Stimulated activated naive CD4-positive, alpha-beta T cell treated with Interleukin-2 at 50 U/mL for 16 hours (primary cell): Measurements from ENCODE around the gene MDGA2.
"Not testable (repeated sequence)": the region's sequence is repeated elsewhere in the genome, so short reads cannot be mapped to it uniquely, and the experiment has no call there.

Experiments used
- DNase-seq: peaks from one replicate; lab custom pipeline; 2025; lab: John Stamatoyannopoulos, UW

Gene MDGA2

DNA sequence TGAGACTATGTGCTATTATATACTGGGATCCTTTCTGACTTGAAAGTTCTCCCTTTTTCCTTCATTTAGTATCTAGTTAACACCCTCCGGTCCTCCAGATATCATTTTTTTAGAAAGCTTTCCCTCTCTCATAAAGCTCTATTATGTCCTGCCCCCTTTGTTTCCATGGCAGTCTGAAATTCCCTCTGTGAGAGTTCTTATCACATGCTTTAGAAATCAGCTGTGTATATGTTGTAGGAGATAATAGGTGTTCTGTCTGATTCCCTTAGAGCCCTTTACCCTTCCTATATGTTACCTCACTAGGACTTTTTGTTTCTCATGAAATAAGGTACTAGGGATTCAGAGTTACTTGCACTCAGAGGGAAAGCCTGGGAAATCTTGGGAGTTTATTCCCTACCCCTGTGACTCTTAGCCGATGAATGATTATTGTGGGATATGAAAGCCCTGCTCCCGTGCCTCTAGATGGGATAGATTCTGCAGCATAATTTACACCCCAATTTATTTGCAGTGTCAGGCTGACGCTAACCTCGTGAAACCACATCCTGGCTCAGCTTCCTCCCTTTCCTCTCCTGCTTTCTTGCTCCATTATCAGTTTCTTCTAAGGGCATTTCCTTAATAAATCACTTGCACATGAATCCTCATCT is 448.4 kb downstream of the MDGA2 start:
- no peak for DNase-seq

DNA sequence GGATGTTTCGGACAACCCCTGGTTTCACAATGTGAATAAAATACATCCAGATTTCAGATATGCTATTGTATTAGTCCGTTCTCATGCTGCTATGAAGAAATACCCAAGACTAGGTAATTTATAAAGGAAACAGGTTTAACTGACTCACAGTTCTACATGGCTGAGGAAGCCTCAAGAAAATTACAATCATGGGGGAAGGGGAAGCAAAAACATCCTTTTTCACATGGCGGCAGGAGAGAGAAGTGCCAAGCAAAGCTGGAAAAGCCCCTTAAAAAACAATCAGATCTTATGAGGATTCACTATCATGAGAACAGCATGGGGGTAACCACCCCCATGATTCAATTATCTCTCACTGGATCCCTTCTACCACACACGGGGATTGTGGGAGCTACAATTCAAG is 451.7 kb downstream of the MDGA2 start:
- DNase-seq = no peak

DNA sequence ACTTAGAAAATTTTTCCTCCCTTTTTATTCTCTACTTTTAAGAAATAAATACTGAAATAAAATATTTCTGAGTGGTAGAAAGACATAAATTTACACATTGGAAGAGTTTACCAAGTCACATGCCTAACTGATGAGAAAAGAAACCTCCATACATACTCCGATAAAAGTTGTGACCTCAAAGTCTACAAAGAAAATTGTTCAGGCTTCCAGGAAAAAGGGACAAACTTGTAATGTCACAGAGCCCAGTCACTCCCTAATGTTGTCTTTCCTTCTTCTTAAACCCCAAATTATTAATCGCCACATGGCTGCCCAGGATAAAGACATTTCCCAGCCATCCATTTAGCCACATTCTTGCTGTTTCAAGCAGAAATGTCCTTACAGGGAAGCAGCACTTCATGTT is 455.3 kb downstream of the MDGA2 start:
- DNase-seq = no peak

DNA sequence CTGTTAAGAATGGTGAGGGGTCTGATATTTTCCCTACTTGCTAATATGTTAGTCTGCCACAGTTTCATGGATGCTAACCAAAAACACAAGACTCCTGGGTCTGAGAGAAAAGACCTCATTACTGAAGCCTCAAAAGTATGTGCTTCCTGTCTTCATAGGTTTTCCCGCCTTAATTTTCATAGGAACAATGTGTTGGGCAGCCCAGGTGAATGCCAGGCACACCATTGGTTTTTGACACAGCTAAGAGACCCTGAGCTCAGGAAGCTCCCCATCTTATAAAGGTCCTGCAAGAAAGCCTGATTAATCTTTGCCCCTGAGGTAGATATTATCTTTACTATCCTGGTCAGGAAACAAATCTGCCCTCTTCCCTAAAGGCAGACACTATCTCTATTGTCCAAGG is 464.1 kb downstream of the MDGA2 start:
- no peak for DNase-seq

DNA sequence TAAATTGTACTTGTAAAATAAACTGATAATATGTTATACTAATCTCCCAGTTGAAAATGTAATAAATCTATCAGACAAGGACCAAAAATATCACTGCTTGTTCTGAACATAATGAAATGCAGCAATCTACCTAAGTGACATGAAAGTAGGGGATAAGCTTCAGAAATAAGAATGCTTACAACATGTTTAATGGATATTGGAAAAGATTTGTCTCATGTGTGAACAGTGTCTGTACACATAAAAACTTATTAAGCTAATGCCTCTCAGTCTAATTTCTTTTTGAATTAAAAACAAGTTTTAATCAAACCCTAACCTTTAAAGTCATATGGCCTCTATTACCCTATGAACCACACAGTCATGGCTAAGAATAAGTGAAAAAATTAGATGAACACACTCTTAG is 465.3 kb downstream of the MDGA2 start:
- DNase-seq = no peak

DNA sequence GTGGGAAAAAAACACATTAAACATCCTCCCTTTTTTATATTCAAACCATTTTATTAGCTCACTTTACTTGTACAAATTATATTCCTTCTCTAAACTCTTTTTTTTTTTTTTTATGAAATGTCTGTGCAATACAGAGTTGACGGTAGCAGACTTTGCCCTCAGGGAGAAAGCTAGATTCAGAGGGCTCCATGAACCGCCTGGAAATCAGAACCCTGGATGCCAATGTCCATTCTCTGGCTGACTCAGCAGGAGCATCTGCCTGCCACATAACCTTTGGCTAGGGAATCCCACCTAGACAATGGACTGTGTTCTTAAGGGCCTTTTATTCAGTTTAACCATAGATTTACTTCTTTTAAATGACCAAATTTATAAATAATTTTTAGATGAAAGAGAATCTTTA is 467.0 kb downstream of the MDGA2 start:
- no peak for DNase-seq

DNA sequence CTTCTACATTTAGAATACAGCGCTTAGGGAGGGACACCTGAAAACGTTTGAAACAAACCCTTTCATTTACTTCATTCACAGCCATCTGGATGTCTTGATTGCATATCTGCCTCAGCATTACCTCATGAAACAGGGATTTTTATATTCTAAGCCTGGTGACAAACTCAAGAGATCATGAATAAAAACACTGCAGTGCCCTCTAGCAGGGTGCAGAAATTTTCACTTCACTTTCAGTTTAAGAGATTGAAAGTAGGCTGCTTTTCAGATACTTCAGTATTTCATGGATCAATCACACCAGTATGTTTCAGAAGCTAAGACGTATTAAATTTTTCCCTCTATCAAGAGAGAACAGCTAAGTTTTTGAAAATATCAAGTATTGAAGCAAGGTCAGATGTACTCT is 467.8 kb downstream of the MDGA2 start:
- no peak for DNase-seq

DNA sequence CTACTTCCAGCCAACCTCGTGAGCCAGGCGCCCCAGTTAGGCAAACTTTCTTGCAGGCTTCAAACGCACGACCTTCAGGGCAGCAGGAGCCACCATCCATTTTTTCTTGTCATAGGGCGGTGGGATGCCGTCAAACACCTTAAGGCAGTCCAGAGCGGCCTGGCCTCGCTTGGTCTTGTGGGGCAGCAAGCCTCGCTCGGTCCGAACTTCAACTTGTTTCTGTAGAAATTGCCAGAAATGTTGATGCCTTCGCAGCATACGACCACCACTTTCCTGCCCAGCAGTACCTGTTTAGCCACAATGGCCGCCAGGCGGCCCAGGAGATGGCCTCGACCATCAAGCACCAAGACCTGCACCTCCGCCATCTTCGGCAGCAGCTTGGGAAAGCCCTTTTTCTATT is 474.7 kb downstream of the MDGA2 start:
- no peak for DNase-seq

DNA sequence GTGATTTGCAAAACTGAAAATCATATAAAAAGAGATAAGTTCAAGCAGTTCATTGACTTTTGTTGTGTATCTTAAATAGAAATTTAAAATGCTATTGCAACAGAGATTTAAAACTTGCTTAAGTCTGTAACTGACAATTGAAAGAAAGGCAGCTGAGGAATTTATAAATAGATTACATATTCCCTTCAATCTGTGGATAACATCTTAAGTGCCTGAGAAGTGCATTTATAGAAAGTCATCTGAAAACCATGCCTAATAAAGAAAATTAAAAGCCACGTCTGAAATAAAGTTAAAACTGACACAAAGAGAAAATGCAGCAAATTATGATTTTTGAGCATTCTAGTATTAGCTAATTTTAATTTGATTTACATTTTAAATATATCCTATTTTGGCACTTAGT is 479.8 kb downstream of the MDGA2 start:
- DNase-seq = no peak

DNA sequence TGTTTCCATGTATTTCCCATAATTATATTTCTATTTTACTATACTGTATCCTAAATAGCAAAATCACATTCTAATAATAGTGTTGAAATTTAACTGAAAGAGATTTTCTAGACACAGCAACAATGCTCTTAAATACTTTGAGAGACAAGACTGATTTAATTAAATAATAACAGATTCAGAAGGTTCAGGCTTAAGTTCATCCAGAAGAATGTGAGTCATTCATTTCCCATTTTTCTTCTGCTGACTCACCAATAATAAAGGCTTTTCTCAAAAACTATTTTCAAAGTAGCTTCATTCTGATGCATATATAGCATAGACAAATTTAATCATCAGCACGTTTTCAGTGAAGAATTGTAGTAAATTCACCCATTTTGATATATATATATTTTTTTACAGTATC is 481.4 kb downstream of the MDGA2 start:
- DNase-seq = no peak

DNA sequence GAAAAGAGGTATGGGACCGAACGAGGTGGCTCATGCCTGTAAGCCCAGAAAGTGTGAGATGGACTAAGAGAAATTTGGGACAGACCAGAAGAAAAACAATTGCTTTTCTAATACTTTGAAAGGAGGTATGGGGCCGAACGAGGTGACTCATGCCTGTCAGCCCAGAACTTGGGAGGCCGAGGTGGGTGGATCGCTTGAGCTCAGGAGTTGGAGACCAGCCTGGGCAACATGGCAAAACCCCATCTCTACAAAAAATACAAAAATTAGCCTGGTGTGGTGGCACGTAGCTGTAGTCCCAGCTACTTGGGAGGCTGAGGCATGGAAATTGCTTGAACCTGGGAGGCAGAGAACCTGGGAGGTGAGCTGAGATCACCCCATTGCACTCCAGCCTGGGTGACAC is 483.2 kb downstream of the MDGA2 start:
- DNase-seq = not testable (repeated sequence)

DNA sequence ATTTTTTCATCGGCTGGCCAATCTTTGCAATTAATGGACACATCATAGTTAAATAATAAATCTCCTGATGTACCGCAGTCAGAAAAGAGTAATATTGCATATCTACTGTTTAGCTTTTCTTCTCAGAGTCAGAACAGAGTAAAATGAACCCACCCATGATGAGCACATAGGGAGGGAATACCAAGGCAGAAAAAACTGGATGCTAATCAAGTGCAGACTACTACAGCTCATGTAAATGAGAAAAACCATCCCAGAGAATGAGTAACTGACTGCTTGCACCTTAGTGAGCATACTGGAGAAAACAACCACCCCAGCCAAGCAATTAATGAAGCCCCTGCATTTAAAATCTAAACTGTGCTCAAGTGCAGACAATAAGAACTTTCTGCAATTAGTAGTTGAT is 483.7 kb downstream of the MDGA2 start:
- DNase-seq = no peak

DNA sequence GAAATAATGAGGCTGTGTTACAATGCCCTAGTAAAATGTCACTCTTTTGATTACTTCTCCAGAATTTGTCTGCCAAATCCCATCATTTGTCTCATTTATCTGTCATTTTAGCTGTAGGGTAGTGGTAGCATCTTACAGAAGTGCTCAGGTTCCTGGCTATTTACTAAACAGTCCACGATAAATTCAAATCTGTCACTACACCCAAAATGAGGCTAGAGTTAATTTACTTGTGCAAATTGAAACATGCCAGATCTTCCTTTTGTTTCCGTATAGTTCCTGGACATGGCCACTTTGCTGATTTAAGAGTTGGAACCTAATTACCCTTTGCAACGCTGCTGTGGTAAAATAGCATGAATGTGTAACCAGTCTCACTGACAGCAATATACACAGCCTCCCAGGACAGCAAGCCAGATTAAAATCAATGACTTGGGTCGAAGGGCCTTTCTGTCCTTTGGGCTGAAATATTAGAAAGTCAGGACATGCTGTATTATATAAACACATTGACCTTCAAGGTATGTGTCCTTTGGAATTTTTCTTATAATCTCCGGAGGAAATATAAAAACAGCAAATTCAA is 485.4 kb downstream of the MDGA2 start:
- no peak for DNase-seq

DNA sequence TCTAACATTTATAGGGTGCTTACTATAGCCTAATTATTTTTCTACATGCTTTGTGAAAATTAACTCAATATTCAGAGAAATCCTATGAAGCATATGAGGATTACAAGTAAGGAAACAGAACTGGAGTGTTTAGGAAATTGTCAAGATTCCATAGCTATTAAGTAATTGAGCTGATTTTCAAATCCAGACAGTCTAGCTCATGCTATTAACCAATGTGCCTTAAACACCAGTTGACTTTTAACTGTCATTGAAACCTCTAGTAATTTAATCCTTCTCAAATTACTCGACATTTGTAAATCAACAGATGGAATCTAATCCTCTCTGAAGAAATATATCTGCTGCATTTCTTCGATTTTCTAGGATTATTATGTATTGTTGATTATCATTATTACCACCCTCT is 488.9 kb downstream of the MDGA2 start:
- no peak for DNase-seq

DNA sequence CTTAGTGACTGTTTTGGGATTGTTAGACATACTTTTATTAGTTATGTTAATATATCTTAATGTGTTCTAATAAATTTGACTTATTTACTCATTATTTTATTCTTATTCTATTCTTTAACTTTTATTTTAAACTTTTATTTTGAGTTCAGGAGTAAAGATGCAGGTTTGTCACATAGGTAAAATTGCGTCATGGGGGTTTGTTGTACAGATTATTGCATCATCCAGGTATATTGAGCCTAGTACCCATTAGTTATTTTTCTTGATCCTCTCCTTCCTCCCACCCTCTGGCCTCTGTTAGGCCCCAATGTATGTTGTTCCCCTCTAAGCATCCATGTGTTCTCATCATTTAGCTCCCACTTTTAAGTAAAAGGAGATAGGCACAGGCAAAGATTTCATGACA is 495.5 kb downstream of the MDGA2 start:
- no peak for DNase-seq

DNA sequence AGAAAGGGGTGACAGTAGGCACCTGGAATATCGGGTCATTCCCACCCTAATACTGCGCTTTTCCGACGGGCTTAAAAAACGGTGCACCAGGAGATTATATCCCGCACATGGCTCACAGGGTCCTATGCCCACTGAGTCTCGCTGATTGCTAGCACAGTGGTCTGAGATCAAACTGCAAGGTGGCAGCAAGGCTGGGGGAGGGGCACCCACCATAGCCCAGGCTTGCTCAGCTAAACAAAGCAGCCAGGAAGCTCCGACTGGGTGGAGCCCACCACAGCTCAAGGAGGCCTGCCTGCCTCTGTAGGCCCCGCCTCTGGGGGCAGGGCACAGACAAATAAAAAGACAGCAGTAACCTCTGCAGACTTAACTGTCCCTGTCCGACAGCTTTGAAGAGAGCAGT is 503.5 kb downstream of the MDGA2 start:
- not testable (repeated sequence) for DNase-seq

DNA sequence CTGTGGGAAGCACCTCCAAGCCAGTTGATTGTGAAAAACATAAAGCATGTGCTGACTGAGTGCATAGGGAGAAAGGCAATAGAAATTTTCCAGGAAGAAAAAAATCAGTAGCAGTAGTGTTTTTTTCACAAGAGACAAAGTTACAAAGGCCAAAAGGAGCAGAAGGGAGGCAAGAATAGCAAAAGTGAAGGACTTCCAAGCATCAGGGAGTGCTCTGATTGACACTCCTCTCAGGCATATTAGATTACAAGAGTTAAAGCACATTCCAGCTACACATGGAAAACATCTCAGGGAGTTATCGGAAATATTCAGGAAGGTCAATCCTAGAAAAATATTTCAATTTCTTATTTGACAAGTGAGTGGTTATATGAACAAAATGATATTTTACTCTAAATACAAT is 508.0 kb downstream of the MDGA2 start:
- DNase-seq = no peak

DNA sequence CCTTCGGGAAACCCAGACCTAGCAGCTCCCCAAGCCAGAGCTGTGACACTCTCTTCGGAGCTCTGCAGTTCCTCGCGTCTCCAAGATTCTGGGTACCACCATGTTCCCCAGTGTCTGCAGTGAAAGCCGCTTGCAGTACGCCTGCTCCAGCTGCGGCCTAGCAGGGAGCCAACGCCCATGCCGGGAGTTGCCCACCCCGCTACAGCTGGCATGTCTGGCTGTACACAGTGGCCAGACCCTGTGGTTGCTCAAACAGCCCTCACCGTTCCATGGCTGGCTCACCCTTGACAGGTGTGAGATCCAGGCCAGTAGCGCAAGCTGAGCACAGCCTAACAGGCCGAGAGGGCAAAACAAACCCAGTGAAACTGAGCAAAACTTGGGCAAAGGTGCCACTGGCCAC is 520.0 kb downstream of the MDGA2 start:
- no peak for DNase-seq

DNA sequence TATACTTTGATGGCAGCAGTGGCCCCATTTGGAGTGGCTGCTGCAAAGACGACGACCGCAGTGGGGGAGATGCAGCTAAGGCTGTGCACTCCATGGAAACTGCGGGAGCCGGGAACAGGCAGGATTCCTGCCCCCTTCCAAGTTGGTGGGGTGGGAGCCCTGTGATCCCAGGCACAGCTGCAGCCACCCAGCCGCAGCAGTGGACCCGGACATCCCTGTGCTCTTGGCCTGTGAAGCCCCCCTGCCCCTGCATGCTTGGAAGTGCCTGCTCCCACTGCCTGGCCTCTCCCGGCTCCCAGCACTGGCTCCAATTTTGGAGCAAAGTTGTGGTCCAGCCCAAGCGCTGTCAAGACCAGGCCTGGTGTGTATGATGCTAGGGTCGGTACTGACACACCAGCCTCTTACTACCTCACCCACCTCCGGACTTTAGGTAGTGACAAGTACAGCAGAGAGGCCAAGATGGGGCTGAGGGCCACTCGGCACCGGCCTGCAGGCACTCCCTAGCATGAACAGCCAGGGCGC is 521.1 kb downstream of the MDGA2 start:
- no peak for DNase-seq

DNA sequence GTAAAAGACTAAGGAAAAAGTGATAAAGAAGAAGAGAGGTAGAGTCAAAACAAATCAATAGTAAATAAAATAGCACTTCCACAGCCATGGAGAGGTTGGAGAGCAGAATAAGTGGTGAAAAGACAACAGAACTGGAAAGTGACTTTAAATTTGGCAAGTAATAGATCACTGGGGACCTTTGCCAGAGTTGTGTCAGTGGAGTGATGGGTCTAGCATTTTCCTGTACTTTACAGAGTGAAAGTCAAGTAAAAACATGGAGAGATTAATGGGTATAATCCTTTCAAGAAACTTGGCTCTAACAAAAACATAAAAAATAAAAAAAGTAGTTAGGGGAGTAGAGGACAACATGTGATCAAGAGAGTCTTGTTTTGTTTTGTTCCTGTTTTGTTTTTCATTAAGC is 521.7 kb downstream of the MDGA2 start:
- no peak for DNase-seq

DNA sequence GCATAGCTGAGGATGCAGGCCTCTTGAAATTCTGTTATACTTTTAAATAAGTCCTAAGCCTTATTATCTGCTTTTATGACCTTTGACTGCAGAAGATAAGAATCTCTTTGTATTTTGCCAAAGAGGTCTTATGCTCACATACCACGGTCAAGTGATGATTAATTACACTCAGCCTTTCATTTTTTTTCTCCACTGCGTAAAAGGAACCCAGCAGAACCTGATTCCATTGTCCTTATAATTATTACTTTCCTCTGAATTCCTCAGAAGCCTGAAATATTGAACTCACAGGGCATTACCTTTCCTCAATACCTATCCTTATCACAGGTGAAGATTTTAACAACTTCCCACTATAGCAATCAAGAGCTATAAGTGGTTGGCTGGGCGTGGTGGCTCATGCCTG is 525.1 kb downstream of the MDGA2 start:
- no peak for DNase-seq

DNA sequence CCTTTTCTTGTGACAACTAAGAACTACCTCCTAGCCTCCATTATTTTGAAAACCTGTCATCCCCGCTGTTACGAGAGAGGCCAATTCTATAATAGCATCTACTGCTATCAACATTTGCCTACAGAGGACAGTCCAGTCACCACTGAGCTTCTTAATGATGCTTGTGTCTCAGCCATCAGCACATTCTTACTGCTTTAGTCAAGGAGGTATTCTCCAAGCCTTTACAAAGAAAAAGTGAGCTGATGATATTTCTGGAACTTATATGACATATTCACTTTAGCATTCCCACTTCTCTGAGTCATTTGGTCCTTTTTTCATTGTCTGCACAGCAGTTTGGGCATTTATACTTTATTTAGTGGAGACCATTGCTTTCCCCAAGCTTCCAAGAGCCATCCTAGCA is 526.1 kb downstream of the MDGA2 start:
- no peak for DNase-seq

DNA sequence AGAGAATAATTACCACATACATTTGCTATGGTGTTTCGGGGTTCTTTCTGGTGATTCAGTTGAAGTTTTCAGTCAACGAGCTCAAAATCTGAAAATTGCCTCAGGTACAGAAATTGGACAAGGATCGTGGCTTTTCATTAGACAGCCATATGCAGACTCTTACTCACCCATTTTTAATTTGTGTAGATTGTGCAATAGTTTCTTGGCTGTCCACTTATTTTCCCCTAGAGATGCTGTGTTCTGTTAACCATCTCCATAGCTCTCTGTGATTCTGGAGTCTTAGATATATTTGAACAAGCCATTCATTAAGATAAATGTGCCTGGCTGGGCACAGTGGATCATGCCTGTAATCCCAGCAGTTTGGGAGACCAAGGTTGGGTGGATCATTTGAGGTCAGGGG is 526.7 kb downstream of the MDGA2 start:
- no peak for DNase-seq

DNA sequence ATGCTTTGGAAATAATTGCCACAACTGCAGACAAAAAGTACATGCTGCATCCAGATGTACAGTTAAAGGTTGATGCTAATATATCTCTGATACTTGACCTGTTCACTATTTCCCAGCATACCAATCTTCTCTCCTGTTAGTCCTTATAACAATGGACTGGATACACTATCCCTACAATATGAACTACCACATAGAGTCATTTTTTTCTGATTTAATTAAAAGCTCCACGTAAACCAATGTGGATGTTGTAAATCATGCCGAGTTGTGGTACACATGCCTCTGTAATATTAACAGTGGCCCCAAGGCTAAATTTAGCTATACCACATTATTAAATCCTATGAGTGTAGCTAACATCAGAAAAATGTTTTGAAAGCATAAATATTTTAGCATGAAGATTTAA is 554.8 kb downstream of the MDGA2 start:
- no peak for DNase-seq
